GM18868 (cell line): ENCODE results near the gene OR11G2.
A peak's percentile ranks its signal among the peaks of the same experiment; 100 is the strongest.
"Not testable (repeated sequence)": the region's sequence is repeated elsewhere in the genome, so short reads cannot be mapped to it uniquely, and the experiment has no call there.

ENCODE experiments used
- ATAC-seq: cut with Tn5 transposase; IDR thresholded peaks from one replicate; pipeline ENCODE4 v1.9.1; 2021; ENCODE audit warnings: mild to moderate bottlenecking, moderate library complexity; ENCODE audit not compliant: unreplicated experiment

OR11G2 gene

GRCh38 chr14:20190596-20190995 is at the start of gene OR11G2:
Gene OR11G2, plus strand, starts transcription at chr14:20190896. Its CDS starts 6,542 bp downstream, at chr14:20197438.
- no peak for ATAC-seq

DNA sequence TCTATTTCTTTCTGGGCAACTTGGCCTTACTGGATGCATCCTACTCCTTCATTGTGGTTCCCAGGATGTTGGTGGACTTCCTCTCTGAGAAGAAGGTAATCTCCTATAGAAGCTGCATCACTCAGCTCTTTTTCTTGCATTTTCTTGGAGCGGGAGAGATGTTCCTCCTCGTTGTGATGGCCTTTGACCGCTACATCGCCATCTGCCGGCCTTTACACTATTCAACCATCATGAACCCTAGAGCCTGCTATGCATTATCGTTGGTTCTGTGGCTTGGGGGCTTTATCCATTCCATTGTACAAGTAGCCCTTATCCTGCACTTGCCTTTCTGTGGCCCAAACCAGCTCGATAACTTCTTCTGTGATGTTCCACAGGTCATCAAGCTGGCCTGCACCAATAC is 46.8 kb upstream of the OR11G2 start:
- ATAC-seq, result no peak

DNA sequence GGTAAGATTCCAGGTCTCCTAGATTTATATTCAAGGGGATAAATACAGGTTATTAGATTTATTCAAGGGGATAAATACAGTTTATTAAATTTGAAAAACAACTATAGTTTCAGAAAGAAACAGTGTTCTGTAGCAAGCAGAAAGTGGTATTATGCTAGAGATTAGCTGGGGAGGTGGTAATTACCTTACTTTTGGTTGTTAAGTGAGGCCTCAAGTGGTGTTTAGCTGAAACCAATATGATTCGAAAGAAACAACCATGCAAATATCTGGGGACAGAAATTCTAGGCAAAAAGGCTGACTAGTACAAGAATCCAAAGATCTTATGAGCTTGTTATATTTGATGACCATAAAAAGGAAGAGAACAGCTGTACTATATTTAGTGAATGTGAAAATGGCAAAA is 45.9 kb upstream of the OR11G2 start:
- peak; percentile 75 for ATAC-seq

- ATAC-seq, result no peak
These were observed 26.2 kb upstream of the OR11G2 start for GRCh38 chr14:20164462-20164861.

DNA sequence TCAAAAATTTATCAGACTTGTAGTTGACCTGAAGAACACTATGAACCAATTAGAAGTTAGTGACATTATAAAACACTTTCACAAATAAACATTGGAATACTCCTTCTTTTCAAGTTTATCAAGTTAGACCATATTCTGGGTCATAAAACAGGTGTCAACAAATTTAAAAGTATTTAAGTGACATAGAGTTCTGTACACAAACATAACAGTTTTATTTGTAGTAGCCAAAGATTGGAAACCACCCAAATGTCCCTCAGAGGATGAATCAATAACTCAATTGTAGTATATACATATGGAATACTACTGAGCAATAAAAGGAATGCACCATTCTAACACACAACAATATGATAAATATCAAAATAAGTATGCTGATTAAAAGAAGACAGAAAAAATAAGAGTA is 23.6 kb upstream of the OR11G2 start:
- ATAC-seq, result no peak

- ATAC-seq, result not testable (repeated sequence)
These were observed 20.8 kb upstream of the OR11G2 start for GRCh38 chr14:20169852-20170251.

DNA sequence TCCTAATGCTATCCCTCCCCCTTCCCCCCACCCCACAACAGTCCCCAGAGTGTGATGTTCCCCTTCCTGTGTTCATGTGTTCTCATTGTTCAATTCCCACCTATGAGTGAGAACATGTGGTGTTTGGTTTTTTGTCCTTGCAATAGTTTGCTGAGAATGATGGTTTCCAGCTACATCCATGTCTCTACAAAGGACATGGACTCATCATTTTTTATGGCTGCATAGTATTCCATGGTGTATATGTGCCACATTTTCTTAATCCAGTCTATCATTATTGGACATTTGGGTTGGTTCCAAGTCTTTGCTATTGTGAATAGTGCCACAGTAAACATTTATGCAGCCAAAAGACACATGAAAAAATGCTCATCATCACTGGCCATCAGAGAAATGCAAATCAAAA is 16.5 kb upstream of the OR11G2 start:
- ATAC-seq, result not testable (repeated sequence)

GRCh38 chr14:20176330-20176729 is 14.4 kb upstream of the OR11G2 start:
- no peak for ATAC-seq

DNA sequence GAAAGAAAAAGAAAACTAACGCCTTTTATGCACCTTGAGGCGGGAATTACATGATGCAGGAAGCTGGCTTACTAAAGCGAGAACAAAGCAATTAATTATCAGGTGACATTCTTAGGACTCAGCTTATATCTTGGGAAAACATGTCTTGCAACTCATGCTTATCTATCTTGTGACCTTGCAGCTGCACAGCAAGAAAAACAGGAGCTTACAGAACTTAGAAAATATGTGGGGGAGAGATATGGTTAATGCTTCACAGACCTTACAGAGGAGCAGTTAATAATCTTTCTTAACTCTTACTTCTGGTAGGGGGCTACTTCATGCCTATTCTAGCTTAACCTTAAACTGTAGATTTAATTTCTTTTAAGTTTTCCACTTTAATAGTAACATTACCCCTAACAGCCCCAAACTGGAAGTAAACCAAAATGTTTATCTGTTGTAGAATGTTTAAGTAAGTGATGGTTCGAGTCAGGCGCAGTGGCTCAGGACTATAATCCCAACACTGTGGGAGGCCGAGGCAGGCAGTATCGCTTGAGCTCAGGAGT is 13.2 kb upstream of the OR11G2 start:
- no peak for ATAC-seq

- ATAC-seq, result no peak
These were observed 11.5 kb upstream of the OR11G2 start for GRCh38 chr14:20179218-20179617.

DNA sequence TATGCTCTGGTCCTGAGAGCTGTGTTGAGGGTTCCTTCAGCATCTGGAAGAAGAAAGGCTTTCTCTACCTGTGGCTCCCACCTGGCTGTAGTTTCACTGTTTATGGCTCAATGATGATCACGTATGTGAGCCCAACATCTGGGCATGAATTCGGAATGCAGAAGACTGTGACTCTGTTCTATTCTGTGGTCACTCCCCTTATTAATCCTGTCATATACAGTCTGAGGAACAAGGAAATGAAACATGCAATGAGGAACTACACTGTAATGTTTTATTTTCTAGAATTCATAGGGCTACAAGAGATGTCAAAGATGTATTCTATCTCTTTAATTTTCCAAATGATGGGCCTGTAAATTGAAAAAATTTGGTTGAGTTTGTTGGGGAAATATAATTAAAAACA is 10.8 kb upstream of the OR11G2 start:
- no peak for ATAC-seq

DNA sequence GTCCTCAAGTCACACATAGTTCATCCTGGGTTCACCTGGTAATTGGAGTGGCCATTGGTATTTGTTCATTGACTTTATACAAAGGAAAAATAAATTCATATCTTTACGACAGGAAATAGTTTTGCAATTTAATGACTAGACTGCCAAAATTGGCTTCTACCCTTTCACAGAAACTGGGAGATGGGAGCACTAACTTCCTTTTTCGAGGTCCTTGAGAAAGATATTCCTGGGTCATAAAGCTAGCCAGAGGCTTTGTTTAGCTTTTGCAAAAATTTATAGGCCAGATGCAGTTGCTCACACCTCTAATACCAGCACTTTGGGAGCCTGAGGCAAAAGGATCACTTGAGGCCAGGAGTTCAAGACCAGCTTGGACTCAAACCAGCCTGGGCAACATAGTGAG is 10.2 kb upstream of the OR11G2 start:
- ATAC-seq, result no peak

DNA sequence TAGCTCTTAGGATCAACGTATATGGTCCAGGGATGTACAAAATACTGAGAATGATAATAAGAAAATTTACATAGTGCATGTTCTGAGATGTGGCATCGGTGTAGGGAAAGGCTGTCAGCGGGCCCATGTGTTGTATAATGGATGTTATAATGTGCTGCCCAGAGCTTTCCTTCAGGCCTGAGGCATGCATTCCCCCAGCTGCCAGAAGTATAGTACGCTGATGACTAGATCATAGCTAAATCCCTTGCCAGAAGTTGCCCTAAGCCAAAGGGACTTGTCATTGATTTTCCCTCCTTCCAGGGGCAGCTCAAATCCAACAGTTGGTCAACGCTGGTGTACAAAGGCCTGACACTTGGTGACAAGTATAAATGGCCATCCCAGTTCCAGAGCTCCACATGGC is 6.5 kb upstream of the OR11G2 start:
- ATAC-seq, result no peak

GRCh38 chr14:20191396-20191795 is 700 bp downstream of the OR11G2 start:
- ATAC-seq, result no peak

- no peak for ATAC-seq
These were observed 3.4 kb downstream of the OR11G2 start for GRCh38 chr14:20194101-20194500.

DNA sequence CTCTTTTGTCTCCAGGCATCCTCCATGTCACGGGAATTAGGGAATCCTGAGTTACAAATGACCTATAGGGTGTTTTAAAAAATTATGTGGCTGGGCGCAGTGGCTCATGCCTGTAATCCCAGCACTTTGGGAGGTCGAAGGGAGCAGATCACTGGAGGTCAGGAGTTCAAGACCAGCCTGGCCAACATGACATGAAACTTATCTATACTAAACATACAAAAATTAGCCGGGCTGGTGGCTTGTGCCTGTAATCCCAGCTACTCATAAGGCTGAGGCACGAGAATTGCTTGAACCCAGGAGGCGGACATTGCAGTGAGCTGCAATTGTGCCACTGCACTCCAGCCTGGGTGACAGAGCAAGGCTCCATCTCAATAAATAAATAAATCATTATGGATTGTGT is 4.5 kb downstream of the OR11G2 start:
- not testable (repeated sequence) for ATAC-seq

GRCh38 chr14:20195911-20196310 is 5.2 kb downstream of the OR11G2 start:
- ATAC-seq, result no peak

- ATAC-seq, result no peak
These were observed 6.8 kb downstream of the OR11G2 start for GRCh38 chr14:20197459-20197858.

DNA sequence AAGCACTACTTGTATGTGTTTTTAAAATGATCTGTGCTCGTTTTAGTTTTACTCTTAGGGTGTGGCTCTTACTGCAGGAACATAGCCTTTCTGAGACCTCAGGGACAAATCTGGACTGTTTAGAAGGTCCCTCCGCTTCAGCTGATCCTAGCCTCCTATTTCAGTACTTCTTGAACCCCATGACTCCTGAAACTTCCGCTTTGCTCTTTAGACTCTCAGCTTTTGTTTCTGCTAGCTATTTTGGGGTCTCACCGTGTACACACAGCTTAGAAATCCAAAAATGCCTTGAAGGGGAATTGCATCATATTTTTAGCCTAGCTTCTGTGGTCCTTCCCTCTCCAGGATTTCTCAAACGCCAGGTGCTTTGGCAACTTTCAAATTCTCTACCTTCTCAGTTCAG is 8.3 kb downstream of the OR11G2 start:
- ATAC-seq, result no peak

DNA sequence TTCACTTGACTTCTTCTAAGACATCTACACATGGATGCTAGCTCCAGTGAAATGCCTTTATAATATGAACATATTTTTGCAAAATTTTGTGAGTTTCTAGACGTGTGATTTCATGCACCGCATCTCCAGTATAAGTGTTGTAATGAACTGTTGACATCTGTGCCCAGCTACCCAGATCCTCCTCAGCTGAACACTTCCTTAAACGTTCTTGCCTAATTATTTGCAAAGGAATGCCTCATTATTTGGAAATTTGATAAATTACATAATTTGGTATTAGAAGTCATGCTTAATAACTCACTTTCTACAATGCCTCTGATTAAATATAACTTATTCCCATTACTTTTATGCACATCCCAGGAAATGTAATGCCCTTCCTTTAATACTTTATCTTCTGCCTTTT is 14.0 kb downstream of the OR11G2 start:
- no peak for ATAC-seq

GRCh38 chr14:20209595-20209994 is 18.9 kb downstream of the OR11G2 start:
- no peak for ATAC-seq

DNA sequence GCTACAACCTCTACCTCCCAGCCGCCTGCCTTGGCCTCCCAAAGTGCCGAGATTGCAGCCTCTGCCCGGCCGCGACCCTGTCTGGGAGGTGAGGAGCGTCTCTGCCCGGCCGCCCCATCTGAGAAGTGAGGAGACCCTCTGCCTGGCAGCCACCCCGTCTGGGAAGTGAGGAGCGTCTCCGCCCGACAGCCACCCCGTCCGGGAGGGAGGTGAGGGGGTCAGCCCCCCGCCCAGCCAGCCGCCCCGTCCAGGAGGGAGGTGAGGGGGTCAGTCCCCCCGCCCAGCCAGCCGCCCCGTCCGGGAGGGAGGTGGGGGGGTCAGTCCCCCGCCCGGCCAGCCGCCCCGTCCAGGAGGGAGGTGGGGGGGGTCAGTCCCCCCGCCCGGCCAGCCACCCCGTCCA is 21.7 kb downstream of the OR11G2 start:
- ATAC-seq, result not testable (repeated sequence)

DNA sequence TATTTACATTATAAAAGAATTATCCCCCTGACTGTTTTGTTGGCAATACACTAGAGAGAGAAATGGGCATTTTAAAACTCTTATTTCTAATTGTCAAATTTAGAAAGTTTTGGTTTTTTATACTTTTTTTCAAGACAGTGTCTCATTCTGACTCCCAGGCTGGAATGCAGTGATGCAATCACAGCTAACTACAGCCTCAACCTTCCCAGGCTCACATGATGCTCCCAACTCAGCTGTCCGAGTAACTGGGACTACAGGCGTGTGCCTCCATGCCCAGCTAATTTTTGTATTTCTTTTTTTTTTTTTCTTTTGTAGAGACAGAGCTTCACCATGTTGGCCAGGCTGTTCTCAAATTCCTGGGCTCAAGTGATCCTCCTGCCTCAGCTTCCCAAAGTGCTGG is 24.5 kb downstream of the OR11G2 start:
- no peak for ATAC-seq

GRCh38 chr14:20219033-20219432 is 28.3 kb downstream of the OR11G2 start:
- no peak for ATAC-seq
